ENCODE results near the gene KCNE1.
"Not testable (repeated sequence)": the region's sequence is repeated elsewhere in the genome, so short reads cannot be mapped to it uniquely, and the experiment has no call there.

DNA sequence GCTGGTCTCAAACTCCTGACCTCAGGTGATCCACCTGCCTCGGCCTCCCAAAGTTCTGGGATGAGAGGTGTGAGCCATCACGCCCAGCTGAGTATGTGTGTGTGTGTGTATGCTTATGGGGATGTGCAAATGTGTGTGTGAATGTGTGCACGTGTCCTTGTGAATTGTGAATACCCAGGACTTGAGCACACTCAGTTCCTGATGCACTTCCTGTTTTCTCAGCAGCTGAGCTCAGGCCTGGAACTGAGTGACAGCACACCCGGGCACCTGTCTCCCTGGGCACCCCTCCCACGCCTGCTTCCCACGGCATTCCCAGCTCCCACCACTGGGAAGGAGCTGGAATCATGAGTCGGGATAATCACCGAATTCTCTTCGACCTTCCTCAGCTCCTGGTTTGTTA is 104.7 kb downstream of the KCNE1 start:
- not testable (repeated sequence) for TF ChIP-seq CTCF (conservative IDR thresholded peaks at IDR 0.05; ENCODE audit: low read depth, low read length); EZH2 (IDR thresholded peaks at IDR 0.05; ENCODE audit: borderline replicate concordance, low read depth, low read length, poor library complexity, severe bottlenecking)
